ENCODE measurements around the gene ATP2B1.
"Not testable (repeated sequence)": the region's sequence is repeated elsewhere in the genome, so short reads cannot be mapped to it uniquely, and the experiment has no call there.

The ATP2B1 gene
- total RNA-seq = 77.8 to 271 (median 120) reads per million in 3 experiments

GRCh38 chr12:89708565-89709156 lies at the start of gene ATP2B1:
TSS of gene ATP2B1 (minus strand) at chr12:89708838. CDS start at chr12:89655886, 52,952 bp downstream.
- peak; percentile 84 for DNase-seq

GRCh38 chr12:89757987-89758386 lies 49.3 kb upstream of the ATP2B1 start:
- not testable (repeated sequence) for DNase-seq

- peak; percentile 44 for DNase-seq
Observed at GRCh38 chr12:89756585-89757398, 48.2 kb upstream of the ATP2B1 start.

GRCh38 chr12:89756194-89756584 lies 47.6 kb upstream of the ATP2B1 start:
- DNase-seq = no peak

- no peak for DNase-seq
Observed at GRCh38 chr12:89753997-89754396, 45.4 kb upstream of the ATP2B1 start.

- no peak for DNase-seq
Observed at GRCh38 chr12:89752341-89752740, 43.7 kb upstream of the ATP2B1 start.

GRCh38 chr12:89750389-89751351 lies 42.0 kb upstream of the ATP2B1 start:
- DNase-seq = no peak

GRCh38 chr12:89748791-89749190 lies 40.2 kb upstream of the ATP2B1 start:
- DNase-seq = no peak

GRCh38 chr12:89745286-89745685 lies 36.6 kb upstream of the ATP2B1 start:
- DNase-seq = no peak

- DNase-seq = no peak
Observed at GRCh38 chr12:89742337-89743022, 33.8 kb upstream of the ATP2B1 start.

- DNase-seq = no peak
Observed at GRCh38 chr12:89740943-89741342, 32.3 kb upstream of the ATP2B1 start.

GRCh38 chr12:89736995-89737394 lies 28.4 kb upstream of the ATP2B1 start:
- DNase-seq = no peak

- DNase-seq = peak; percentile 34
Observed at GRCh38 chr12:89733579-89734201, 25.1 kb upstream of the ATP2B1 start.

- DNase-seq = no peak
Observed at GRCh38 chr12:89732522-89732921, 23.9 kb upstream of the ATP2B1 start.

GRCh38 chr12:89731614-89732013 lies 23.0 kb upstream of the ATP2B1 start:
- DNase-seq = no peak

GRCh38 chr12:89731089-89731488 lies 22.5 kb upstream of the ATP2B1 start:
- DNase-seq = no peak

GRCh38 chr12:89729946-89730459 lies 21.4 kb upstream of the ATP2B1 start:
- DNase-seq = no peak

GRCh38 chr12:89723276-89723675 lies 14.6 kb upstream of the ATP2B1 start:
- DNase-seq = no peak

GRCh38 chr12:89721291-89721987 lies 12.8 kb upstream of the ATP2B1 start:
- DNase-seq = no peak

- DNase-seq = no peak
Observed at GRCh38 chr12:89717759-89718523, 9.3 kb upstream of the ATP2B1 start.

All from central memory CD4-positive, alpha-beta T cell (primary cell).